SK-N-SH treated with all-trans-retinoic acid at 6 μM for 48 hours (cell line): Measurements from ENCODE around the gene LMNA.

ENCODE experiments used
- ARNTL ChIP-seq: fragments of 450-650 bp; formaldehyde crosslinking; IDR thresholded peaks from 2 replicates; pipeline ENCODE4 v1.5.0; 2020; ENCODE audit warnings: low read depth, mild to moderate bottlenecking, moderate library complexity, borderline replicate concordance
- CSRNP3 ChIP-seq: fragments of 250-450 bp; sonication (Bioruptor Pico); IDR thresholded peaks from 2 replicates; pipeline ENCODE4 v1.5.1; 2021; ENCODE audit warnings: mild to moderate bottlenecking, moderate library complexity
- RARB ChIP-seq: fragments of 250-450 bp; sonication (Bioruptor Pico); IDR thresholded peaks from 2 replicates; pipeline ENCODE4 v1.8.0; 2021; ENCODE audit warnings: mild to moderate bottlenecking, moderate library complexity
- TCF4 ChIP-seq: fragments of 250-450 bp; sonication (Bioruptor Pico); IDR thresholded peaks from 2 replicates; pipeline ENCODE4 v1.8.0; 2021; ENCODE audit warnings: mild to moderate bottlenecking, moderate library complexity, borderline replicate concordance
- ZC3H10 ChIP-seq: fragments of 250-450 bp; sonication (Bioruptor Pico); IDR thresholded peaks from 2 replicates; pipeline ENCODE4 v1.5.1; 2021; ENCODE audit warnings: mild to moderate bottlenecking, moderate library complexity

GRCh38 chr1:156124557-156125483, 10.3 kb downstream of the LMNA start:
- no peak for TF ChIP-seq ZC3H10 (CRISPR knock-in tag)
- no peak for TF ChIP-seq CSRNP3 (CRISPR knock-in tag)
- no peak for TF ChIP-seq RARB (CRISPR knock-in tag)
- no peak for TF ChIP-seq TCF4 (CRISPR knock-in tag)
- no peak for TF ChIP-seq ARNTL (CRISPR knock-in tag)
